Hematopoietic multipotent progenitor cell treated with erythropoietin and hydrocortisone succinate and interleukin-3 and kit ligand, for 6 days (in vitro differentiated cells): ENCODE measurements around the gene ADAMTS6.

Experiments used
- DNase-seq: peaks from one replicate; pipeline ENCODE4 v3.0.0-alpha.2; 2015

ADAMTS6 gene

DNA sequence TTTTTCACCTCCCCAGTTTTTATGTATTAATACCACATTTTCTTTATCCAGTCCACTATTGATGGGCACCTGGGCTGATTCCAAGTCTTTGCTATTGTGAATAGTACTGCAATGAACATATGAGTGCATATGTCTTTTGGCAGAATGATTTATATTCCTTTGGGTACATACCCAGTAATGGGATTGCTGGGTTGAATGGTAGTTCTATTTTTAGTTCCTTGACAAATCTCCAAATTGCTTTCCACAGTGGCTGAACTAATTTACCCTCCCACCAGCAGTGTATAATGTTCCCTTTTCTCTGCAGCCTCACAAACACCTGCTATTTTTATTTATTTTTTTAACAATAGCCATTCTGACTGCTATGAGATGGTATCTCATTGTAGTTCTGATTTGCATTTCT is 340.2 kb downstream of the ADAMTS6 start:
- no peak for DNase-seq

DNA sequence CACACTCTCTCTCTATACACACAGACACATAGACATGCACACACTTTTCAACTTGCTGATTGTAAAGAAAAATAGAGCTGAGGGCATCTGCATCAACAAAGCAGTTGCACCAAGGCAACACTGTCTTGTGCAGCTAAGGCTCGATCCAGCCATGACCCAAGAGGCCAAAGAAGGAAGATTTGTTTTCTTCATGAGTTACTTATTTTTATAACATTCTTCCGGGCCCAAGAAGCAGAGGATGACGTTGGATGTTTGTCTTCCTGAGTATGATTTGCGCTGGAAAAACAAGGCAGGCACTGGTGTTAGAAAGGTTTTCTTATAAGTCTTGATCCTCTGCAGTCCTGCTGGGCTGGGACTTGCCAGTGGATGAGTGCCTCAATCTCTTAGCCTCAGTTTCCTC is 344.1 kb downstream of the ADAMTS6 start:
- DNase-seq, result no peak

DNA sequence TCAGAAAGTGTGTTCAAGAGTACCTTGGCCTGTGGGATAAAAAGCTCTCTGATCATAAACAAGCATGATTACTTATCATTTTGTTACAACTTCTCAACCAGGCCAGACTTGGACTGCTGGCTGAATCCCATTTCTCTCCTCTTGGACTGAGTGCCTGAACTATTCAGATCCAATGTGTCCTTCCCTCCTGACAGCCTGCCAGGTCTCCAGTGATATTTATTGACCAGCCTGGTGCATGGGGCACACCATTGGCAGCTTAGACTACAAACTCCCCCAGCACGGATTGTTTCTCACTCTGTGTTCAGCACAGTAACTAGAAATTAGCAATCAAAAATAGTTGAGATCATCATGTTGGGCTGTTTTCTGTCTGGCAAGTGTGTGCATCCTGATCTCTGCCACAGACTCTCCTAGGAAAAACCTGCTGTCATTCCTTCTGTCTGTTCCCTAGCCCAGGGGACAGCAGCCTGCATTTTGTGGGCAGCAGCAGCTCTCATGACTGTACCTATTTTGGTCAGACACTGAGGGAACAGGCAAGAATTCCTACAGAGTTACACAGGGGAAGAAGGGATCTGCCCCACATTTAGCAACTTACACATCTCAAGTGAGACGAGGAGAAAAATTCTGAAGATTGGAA is 348.1 kb downstream of the ADAMTS6 start:
- DNase-seq, result no peak

DNA sequence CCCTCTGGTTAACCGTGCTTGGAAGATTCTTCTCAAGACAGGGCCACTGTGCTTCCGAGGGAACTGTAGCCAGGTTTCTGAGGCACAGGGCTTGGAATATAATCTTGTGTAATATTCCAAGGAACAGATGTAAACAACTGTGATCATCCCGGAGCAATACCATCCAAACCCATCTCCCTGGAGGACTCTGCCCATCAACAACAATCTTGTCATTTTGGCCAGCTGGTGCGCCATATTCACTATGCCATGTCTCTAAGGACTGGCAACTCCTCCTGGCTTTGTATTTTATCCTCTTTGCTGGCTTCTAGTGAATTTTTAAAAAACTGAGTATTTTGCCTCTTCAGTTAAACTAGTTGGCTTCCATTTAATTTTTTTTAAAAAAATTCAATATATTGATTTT is 349.3 kb downstream of the ADAMTS6 start:
- no peak for DNase-seq

DNA sequence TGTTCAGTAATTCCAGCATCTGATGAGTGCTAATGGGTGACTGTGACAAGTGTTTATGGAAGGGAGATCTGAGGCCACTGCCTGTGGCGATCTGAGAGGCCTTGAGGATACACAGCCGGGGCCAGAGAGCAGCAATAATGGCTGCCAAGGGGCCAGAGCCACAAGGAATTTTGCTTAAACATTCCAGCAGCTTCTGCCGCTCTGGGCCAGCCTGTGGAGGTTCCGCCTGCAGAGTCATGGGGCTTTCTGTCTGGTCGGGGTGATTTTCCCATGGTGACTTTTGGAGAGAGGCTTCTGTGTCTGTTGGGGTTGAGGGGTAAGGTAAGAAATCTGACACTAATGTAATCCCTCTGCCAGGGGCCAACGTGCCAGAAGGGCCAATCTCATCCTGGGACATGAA is 353.5 kb downstream of the ADAMTS6 start:
- no peak for DNase-seq

DNA sequence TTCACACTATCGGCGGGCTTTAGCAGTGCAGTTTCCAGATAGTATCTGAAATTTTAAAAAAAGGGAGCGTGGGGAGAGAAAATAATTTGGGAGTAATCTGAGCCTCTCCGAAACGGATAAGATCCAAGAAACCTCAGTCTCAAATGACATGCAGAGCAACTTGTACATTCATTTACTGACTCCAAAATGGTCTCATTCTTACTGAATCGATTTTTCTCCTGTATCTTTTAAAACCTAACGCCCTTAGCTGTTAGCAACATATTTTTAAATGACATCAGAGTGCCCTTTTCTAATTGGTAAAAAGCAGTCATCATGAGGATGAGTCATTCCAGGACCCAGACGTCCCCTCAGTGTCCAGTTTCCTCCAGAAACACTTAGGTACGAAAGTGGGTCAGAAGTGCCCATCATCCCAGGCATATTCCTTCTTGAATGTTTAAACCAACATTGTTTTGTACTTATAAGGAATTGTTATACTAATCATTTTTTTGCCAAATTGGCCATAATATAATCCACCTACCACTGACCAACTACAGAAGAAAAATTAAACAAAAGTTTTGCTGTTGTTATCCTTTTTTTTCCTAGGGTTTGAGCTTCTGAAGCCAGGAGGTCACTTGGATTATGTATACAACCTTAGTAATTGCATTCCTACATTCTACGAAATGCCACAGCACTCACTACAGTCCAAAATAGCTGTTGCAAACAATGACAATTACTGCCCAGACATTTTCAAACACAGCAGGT is 354.4 kb downstream of the ADAMTS6 start:
- no peak for DNase-seq

DNA sequence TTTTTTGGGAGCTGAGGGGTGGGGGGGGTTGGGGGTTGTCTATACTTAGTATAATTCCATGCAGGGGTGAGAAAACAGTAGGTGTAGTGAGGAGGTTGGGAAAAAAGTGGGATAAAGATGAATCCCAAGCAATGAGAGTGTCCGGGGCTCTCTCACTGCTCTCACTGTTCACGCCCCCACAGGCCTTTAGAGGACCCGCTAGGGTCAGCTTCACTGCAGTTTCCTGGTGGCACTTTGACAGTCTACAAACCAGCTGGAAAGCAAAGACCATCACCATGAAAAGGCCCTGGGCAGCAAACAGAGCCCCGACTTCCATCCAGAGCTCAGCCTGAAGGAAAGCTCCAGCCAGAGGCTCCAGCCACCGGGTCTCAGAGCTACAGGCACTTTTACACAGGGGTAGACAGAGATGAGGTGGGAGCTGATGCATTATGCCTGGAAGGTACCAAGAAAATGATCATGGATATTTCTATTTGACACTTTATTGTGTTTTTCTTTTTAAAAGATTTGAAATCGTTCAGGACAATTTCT is 355.1 kb downstream of the ADAMTS6 start:
- DNase-seq, result no peak

DNA sequence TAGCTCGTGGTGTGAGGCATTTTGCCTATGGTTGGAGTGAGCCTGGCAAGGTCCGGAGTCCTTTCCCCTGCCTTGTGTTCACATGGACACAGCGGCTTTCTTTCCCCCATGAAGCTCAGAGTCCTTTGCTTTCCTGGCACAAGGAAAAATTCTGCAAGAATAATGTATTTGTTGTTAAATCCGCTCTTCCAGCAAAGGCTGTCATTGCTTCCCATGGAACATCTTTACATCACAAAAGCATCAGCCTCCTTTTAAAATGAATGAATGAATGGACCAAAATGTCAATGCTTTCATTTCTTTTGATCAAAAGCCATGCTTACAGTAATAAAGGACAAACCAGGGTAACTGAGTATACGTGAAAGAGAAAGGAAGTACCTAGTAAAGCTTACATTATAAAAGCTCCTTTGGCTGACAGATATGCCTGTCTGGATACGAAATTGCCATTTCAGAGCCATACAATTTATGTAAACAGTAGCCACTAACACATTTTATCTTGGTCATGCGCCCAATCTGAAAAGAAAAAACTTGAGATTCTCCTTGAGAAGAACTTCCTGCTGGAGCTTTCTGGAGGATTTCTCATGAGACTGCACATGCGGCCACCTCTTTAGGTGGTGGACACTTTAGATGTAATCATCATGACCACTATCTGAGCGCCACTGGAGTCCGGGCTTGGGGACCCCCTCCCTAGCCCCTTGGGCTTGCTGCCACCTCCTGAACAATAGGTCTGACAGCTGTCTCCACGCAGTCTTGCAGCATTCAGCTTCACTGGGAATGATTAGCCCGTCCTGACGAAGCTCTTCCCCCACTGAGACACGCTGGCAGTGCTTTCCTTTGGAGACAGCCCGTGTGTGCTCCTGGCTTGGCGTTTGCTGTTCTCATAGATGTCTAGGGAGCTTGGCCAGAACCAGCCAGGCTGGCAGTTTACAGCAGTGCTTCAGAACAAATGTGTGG is 355.9 kb downstream of the ADAMTS6 start:
- DNase-seq, result no peak

DNA sequence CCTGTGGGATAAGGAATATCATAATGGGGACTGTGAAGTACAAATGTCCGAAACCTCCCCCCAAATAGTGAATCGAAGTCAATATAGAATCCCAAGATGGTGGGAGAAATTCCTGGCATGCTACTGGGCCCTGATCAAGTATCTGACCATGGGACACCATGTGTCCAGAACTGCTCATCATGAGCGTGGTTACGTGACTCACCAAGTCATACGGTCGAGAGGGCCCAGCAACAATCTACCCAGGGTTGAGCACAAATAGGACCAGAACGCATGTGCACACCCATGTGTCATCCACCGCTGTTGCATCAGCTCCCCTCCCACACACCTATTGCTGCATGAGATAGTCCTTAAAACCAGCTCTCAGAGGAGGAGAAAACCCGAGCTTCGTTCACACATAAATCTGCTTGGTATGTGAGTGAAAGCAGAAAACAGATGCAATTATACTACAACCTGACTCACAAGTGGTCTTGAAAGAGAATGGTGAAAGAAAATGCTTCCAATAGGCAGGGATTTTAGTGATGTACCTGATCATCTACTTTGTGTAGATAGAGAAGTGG is 359.8 kb downstream of the ADAMTS6 start:
- no peak for DNase-seq

DNA sequence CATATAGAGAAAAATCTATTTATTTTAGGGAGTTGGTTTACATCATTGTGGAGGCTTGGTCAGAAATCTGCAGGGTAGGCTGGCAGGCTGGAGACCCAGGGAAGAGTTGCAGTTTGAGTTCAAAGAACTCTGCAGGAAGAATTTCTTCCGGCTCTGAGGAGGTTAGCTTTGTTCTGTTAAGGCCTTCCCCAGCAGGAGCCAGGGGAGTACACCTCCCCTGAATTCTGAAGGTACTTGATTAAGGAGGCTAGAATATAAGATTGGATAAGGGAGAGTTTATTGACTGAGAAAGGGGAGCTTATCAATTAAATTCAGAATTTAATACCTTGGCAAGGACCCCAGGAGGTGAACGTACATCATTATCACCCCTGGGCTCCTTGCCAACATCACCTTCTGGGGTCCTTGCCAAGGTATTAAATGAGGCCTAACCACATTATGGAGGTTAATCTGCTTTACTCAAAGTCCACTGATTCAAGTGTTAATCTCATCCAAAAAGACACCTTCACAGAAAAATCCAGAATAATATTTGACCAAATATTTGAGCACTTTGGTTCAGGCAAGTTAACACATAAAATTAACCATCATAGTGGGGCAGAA is 361.3 kb downstream of the ADAMTS6 start:
- no peak for DNase-seq

DNA sequence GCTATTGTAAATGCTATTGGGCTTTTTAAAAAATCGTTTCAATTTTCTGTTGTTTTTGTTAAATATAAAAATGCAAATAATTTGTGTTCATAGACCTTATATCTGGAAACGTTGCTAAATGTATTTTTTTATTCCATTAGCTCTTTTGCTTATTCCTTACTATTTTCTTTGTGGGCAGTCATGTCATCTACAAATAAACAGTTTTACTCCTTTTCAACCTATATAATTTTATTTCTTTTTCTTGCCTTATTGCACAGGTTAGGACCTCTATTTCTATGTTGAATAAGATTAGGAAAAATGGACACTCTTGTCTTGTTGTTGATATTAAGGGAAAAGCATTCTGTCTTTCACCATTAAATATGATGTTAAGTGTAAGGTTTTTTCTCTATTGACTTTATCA is 364.2 kb downstream of the ADAMTS6 start:
- DNase-seq, result no peak

DNA sequence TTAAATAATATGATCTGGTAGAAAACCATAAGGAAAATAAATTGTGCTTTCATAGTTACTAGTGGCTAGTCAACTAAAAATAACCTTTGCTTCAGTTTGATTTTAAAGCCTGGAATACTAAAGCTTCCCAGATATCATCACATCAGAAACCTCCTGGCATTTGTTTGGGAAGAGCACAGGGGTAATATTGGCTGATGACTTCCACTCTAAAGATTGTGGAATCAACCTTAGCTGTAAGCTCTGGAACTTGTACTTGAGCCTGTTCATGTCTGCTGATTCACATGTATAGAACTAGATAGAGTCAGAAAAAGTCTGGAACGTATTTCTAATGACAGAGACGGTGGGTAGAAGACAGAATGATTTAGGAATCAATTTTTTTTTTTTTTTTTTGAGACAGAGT is 367.9 kb downstream of the ADAMTS6 start:
- no peak for DNase-seq

DNA sequence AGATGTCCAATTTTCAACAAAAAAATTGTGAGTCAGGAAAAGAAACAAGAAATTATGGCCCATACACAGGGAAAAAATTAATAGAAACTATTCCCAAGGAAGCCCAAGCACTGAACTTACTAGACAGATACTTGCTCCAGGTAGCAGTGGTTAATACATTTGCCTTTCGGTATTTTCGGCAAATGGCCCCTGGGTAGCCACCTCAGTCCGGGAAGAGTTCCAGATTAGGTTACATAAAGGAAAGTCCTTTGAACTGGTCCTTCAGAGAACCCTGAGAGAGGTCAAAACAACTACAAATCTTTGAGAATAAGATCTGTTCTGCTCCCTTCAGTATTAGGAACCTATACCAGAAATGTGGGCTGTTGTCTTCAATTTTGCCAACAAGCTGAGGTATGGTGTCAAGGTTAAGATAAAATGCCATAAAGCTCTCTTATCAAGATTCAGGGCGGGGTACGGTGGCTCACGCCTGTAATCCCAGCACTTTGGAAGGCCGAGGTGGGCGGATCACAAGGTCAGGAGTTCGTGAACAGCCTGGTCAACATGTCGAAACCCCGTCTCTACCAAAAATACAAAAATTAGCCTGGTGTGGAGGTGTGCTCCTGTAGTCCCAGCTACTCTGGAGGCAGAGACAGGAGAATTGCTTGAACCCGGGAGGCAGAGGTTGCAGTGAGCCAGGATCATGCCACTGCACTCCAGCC is 369.6 kb downstream of the ADAMTS6 start:
- DNase-seq, result no peak

DNA sequence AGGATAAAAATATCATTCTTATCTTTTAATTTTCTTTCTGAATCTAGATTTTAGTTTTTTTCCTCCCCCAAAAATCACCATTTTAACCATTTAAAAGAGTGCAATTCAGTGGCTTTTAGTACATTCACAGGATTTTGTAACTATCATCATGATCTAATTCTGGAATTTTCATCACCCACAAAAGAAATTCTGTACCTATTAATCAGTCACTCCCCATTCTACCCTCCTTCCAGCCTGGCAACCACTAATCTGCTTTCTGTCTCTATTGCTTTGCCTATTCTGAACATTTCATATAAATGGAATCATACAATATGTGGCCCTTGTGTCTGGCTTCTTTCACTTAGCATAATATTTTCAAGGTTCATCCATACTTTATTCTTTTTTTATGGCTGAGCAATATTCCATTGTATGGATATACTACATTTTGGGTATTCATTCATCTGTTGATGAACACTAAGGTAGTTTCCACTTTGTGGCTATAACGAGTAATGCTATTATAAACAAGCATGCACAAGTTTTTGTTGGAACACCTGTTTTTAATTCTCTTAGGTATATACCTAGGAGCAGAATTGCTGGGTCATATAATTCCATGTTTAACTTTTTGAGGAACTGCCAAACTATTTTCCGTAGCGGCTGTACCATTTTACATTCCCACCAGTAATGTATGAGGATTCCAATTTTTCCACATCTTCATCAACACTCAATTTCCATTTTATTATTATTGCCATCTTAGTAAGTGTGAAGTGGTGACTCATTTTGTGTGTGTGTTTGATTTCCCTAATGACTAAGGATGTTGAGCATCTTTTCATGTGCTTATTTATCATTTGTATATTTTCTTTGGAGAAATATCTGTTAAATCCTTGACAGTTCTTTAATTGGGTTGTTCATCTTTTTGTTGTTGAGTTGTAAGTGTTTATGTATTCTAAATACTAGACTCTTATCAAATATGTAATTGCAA is 372.7 kb downstream of the ADAMTS6 start:
- DNase-seq, result no peak

DNA sequence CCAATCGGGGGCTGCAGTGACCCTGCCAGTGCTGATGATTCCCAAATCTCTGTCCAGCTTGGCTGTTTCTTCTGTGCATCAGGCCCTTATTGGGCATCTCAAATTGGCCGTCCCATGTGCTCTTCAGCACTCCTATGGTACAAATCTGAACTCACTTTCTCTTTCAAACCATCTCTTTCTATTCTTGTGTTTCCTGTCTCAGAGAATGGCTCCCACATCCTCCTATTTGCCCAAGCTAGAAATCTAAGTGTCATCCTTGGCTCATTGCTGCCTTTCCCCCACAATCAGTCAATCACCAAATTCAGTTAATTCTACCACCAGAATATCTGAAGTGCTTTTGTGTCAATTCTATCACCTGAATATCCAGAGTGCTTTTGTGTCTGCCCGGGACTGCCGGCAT is 376.4 kb downstream of the ADAMTS6 start:
- no peak for DNase-seq

DNA sequence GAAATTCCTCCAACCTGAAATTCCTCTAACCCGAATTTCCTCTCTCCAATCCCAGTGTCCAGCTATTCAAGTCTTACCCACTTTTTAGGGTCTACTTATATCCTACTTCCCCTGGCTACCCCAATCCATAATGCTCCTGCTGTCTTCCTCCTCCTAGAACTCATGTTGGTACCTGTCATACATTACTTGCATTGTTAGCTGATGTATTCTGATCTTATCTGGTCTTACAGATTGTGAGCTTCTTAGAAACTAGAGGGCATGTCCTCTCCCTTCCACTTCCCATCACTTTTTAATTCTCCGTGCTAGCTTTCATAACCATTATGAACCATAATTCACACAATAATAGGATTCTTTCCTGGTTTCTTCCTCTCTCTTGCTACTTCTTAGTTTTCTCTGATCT is 376.9 kb downstream of the ADAMTS6 start:
- DNase-seq, result no peak

DNA sequence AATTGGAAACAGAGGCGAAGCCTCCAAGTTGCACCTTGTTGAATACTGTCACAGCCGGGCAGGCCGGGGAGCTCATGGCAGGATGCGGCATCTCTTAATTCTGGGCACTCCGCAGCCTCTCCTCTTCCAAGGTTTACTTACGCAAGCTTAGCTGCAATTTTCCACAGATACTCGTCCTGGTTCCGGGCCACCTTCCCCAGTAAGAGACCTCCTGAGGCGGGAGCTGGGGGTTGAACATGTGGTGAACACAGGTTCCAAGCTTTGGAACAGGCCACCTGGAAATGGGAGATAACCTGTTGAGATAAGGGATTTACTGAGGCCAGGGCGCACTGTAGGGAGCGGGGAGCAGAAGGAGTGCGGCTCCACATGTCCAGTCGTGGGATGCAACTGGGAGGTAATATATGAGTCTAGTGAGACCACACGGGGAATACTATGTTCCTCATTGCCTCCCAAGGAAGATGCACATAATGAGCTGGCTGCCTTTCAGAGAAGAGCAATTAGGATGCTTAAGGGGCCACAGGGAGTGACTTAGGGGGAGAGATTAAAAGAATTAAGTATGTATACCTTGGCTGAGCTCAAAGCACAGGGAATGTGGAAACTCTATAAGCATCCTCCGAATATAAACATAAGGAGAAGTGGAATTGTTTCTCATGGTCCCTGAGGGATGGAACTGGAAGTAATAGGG is 377.8 kb downstream of the ADAMTS6 start:
- no peak for DNase-seq

DNA sequence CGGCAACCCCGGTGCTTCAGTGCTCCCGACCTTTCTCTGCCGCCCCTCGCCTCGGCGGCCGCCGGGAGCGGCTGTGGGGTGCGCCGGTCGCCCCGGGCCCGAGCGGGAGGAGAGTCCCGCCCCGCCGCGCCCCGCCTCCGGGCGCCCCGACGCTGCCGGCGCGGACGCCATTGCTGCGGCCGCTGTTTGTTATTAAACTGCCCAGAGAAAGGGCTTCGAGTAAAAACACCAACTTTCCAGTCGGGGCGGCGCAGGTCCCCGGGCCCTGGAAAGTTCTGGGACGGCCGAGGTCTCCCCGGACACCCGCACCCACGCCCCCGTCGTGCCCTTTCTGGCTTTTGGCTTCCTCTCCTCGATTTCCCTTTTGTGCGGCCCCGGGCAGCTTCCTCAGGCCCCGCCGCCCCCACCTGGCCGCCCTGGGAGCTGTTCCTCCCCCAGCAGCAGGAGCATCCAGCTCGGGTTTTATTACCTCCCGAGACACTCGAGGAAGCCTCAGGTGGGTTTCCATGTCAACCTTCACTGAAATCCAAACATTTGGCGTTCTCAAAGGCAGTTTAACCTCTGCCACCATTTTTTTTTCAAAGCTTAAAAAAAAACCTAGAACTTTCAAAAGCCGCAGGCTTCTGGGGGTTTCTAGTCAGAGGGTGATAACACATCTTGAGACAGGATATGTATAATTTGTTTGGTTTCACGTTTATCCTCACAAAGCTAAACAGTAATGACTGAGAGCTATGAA is 378.6 kb downstream of the ADAMTS6 start:
- DNase-seq, result peak; percentile 65

DNA sequence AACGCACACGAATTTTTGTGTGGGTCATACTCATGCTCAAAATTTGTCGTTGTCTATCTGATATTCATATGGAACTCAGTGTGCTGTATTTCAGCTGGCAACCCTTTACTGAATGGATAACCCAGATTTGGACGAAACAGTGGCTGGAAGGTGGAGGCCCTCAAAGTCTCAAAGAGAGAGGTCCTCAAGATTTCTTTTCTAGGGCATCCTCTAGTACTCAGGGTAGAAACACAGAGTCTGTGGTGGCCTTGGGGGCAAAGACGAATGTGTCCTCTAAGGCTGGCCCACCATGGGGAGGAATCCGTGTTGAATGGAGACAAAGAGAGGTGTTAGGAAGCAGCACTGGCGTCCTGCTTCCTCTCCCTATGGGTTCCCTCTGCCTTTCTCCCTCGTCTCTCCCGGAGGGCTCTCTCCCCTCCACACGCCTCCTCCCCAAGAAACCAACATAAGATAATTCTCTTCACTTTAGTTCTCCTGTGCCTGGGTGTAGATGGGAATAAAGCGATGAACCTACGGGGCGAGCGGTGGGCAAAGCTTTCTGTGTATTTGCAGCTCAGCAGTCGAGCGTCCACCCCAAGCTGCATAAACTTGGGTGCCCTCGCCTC is 379.2 kb downstream of the ADAMTS6 start:
- no peak for DNase-seq
